CD4-positive, alpha-beta T cell treated with Interleukin-6 for 4 hours (primary cell): ENCODE measurements around the gene ADPRS.

ENCODE experiments used
- DNase-seq: peaks from one replicate; pipeline ENCODE4 v3.0.0-alpha.2; 2020; ENCODE audit warnings: mixed read lengths

The ADPRS gene

DNA sequence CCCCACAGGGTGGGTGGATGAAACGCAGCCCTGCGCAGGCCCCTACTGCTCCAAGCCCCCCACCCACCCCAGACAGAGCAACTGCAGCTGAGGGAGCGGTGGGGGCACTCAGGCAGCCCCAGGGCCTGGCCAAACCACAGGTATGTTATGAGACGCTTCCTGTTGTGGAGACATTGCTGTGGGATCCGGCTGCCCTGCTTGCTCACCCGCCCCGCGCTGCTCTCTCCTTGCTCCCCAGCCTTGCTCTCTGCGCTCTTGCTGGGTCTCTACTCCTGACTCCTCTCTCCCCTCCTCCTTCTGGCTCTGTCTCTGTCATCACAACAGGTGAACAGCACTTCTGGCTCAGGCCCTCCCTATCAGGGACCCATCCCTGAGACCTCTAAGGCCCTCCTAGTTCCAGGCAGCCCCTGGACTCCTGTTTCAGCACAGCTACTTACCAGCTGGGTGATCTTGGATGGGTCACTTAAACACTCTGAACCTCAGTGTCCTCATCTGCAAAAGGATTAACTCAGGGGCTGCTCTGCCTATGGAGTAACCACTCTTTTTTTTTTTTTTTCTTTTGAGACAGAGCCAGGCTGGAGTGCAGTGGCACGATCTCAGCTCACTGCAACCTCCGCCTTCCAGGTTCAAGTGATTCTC lies 20.5 kb downstream of the ADPRS start:
- peak; percentile 71 for DNase-seq

DNA sequence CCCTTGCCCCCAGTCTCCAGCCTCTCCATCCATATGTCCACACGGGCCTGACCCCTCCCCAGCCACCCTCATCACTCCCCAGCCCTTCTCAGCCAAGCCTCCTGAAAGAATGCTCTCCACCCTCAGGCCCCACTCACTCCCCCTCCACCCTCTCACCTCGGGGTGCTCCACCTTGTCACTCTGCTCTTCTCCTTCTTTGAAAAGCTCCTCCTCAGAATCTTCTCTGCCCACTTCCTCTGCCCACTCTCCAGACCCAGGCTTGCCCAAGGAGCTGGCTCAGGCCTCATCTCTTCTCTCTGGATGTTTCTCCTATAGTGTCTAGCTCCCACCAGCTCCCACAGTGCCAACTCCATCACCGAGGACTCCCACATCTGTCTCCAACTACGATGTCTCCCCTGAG lies 22.5 kb downstream of the ADPRS start:
- DNase-seq, result no peak

DNA sequence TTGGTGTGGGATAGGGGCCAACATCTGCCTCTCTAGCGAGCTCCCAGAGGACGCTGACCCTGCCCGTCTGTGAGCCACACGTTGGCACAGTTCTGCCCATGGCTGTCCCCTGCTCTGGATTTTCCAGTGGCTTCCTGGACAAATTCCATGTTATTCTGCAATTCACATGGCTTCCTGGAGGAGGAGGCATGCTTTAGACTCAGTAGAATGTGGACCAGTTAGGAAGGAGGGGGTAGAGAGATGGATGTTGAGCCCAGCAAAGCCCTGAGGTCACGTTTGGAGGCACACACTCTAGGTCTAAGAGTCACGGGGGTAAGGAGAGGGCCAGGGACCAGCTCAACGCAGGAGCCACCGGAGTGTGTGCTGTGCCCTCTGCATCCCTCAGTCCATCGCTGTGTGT lies 24.1 kb downstream of the ADPRS start:
- no peak for DNase-seq

DNA sequence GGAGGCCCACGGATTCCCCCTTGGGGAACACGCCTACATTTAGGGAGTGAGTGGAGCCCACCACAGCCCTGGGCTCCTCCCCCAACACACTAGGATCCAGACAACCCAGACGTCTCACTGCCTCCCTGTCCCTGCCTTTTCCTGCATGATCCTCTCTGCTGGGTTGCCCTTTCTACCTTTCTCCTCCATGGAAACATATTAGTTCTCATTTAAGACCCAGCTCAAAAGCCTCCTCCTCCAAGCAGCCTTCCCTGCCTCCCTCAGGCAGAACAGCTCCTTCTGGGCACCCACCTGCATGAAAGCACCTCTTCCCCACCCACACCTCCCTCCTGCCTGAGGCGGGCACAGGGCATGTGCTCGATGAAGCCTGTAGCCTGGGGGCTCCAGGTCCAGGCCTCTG lies 25.7 kb downstream of the ADPRS start:
- no peak for DNase-seq

DNA sequence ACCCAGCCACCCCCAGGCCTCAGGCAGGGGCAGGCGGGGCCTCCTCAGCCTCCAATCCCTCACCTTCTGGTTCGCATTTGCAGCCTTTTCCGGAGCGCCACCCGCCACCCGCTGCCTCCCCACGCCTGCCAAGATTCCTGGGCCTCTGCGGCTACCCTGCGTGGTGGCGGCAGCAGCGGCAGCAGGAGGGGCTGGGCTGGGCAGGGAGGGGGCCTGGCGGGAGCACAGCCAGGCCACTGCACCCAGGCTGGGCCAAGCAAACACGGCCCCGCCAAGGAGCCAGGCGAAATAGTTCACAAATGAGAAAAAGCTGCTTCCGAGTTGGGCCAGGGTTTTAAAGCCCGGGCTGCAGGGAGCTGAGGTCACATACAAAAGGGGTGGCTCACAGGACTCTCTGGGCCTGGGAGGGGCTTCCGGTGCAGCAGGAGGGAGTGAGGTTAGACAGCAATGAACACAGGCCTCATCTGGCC lies 26.5 kb downstream of the ADPRS start:
- no peak for DNase-seq

DNA sequence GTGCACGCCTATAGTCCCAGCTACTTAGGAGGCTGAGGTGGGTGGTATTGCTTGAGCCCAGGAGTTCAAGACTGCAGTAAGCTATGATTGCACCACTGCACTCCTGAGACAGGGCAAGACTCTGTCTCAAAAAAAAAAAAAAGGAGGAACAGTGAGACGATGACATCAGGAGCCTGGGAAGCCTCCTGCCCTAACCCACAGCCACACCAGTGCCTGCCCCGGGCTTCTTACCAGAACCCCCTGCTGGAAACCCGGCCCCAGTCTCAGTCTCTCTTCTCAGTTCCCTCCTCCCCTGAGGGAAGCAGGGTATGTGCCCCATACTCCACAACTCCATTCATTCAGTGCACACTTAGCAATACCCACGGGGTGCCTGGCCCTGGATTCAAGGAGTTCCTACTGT lies 27.2 kb downstream of the ADPRS start:
- no peak for DNase-seq

DNA sequence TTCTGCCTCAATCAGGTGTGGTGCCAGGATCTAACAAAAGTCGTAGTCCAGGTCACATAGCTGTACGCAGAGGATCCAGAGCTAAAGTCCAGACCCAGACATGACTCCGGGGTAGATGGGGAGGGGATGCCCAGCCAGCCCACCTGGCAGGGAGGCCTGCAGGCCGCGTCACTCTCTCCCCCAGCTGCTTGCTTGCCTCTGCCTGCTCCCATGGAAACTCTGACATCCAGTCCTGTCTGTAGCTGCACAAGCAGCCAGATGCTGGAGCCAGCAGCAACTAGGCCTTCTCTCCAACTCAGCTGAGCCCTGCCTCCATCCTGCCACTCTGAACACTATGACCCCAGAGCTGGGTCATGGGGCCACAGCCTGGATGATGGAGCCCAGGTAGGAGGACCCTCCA lies 28.2 kb downstream of the ADPRS start:
- no peak for DNase-seq

DNA sequence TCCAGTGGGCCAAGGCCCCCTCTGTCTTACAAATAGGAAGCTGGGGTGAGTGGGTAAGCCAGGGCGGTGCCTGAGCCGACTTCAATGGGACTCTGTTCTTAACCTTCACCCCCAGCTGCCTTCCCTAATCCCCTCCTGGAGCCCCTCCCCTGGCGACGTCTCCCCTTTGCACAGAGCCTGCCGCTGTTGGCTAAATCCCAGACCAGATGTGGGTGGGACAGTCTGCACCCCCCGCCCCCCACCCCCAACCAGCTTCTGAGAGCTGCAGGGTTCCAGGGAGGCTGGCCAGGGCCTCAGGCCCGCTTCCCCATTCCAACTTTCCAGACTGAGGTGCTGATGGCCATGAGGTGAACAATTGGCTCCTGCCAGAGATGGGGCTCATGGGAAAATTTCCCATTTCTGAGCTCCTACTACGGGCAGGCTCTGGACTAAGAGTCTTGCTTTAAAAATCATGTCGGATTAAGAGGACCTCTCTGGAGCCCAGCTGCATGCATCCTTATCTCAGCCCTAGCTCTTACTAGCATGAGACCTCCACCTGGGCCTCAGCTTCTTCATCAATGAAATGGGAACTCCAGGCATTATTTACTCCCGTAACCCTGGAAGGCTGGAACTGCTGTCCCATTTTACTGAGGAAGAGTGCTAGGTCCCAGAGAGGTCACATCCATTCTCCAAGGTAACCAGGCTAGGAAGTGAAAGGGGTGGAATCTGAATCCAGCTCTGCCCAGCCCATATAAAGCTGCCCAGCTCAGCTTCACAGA lies 29.9 kb downstream of the ADPRS start:
- no peak for DNase-seq

DNA sequence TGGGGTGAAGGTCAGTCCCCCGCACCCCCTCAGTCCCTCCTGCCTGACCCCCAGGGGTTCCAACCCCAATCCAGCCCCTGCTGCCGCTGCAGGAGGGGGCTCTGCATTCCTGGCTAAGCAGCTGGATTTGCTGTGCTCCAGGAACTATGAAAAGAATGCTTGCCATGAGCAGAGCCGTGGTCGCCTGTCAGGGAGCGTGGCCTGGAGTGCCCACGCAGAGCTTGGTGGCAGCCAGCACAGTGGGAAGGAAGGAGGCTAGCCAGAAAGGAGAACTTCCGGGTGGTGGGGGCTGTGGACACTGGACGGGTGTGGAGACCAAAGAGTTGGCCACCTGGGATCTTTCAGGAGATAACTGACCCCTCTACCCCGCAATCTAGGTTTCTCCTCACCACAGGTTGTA lies 30.8 kb downstream of the ADPRS start:
- no peak for DNase-seq

DNA sequence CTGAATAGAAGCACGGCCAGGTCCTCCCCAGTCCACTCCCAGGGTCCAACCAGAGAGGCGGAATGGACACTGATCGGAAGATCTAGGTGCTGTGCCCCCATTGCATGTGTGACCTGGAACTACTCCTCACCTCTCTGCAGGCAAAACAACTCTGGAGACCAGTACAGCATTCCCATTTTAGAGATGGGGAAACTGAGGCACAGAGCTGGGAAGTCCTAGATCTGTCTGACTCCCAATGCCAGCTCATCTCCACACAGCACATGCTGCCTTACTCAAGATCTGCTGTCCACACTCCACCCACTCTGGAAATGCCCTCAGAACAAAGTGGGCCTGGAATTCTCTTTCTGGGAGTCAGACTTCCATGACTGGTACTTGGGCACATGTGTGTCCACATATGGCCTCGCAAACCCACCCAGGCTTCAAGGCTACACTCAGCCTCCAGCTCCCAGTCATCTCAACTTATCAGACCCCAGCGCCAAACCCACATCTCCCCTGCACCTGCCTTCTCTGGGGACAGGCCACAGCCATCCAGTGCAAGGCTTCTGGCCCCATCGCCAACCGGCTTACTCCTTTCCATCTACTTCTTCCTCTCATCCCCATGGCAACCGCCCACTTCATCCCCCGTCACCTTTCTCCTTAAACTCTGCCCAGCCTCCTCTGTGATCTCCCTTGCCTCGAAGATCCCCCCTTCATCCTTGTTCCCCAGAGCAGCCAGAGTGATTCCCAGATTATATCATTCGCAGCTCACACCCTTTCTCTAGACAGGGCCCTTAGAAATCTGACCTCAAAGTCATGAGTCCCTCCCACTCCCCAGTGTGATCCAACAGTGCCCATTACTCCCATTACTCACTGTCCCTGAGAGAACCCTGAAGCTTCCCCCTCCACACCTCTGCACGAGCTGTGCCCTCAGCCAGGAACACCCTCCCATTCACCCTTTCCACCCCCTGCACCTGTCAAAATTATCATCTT lies 33.7 kb downstream of the ADPRS start:
- DNase-seq, result no peak

DNA sequence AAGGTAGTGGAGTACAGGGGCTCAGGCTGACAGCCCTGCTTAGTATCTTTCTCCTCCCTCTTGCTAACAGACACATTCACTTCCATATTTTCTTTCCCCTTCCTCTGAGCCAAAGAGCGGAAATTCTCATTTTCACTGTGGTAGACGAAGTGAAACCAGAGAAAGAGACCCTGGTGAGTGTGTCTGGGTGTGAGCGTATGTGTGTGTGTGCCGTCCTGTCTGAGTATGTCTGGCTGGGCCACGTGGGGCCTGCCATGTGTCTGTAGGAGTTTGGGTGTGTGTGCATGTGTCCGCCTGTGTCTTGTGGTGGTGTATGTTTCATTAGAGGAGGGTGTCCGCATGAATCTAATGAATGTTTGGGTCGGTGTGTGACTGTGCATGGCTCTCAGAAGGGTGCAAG lies 34.7 kb downstream of the ADPRS start:
- no peak for DNase-seq

DNA sequence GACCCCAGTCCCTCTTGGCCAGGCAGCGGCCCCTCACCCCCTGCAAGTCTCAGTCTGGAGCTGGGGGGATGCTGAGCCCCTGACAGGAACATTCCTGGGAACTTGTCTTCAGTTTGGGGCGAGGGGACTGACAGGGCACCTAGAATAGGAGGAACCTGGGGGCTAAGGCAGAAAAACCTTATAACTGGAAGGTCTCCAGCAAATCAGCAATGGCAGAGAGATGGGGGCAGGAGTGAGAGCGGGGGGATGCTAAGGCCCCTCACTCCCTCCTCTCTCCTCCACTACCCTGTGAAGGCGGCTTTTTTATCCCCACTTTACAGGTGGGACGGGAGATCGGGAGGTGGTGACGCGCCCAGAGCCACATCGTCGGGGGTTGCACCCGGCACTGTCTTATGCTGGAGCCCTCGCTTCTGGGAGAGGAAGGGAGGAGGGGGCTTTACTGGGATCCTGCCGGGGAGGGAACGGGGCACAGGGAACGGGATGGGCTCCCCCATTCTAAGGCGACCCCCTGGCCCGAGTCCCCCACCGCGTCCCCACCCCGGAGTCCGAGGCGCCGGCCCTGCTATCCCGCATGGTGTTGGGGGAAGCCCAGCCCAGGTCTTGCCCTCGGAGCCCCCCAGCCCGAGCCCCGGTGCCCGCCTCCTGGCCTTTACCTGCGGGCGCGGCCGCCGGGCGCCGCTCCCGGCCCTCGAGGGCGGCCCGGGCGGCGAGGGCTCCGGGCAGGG lies 35.9 kb downstream of the ADPRS start:
- no peak for DNase-seq

DNA sequence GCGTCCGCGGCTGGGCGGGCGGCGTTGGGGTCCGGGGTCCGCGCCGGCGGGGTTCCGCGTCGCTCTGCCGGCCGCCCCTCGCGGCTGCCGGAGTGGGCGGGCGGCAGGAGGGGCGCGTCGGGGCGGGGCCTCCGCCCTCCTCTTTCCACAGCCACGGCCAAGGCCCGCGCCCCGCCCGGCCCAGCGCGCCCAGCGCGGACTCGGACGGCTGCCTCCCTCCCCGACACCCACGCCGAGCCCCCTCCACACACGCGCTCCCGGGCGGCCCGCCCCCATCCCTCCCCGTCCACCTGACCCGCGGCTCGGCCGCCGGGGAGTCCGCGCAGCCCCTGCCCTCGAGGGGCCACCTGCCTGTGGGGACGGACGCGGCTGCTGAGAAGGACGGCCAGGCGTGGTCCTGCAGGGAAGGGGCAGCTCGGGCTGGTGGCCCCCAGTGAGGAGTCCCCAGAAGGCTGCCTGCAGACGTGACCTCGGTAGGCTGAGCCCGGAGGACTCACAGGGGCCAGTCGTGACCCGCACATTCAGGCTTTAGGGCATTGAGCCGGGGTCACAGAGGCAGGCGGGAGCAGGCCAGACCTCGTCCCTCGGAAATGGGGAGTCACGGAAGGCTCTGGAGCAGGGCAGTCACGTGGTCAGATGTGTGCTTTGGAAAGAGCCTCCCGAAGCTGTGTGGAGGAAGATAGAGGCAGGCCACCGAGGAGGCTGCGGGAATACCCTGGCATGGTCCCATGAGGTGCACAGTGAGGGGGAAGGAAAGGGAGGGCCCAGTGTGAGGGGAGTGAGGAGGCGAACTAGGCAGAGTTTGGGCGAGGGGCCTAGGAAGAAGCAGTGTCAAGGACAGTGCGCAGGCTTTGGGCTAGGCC lies 36.7 kb downstream of the ADPRS start, which contains the start of gene COL8A2:
Gene COL8A2, minus strand, starts transcription at position 94 of the 863 bp plus-strand sequence. CDS start 24,980 bp downstream, outside the sequence.
- DNase-seq, result no peak

DNA sequence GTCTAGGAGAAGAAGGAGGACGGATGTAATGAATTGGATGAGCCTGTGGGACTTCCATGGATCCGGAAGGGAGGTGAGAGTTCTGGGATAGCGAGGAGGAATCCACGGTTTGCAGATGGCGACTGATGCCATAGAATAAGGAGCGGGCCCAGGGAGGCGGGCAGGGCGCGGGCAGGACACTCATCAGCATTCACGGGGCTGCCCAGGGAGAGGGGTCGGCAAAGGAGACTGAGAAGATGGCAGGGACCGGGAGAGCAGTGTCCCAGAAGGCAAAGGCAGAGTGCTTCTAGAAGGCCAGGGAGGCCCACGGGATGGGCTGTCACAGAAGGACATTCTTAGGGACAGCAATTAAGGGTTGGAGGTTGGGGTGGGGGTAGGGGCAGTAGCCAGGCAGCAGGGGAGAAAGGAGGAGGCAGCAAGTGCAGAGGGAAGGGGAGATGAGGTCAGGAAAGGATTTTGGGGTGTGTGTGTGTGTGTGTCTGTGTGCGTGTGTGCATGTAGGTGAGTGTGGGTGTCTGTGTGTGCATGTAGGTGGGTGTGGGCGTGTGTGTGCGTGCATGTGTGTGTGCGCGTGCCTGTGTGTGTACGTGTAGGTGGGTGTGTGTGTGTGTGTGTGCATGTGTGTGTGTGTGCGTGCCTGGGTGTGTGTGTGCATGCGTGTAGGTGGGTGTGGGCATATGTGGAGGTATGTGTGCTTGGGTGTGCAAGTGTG lies 37.5 kb downstream of the ADPRS start:
- no peak for DNase-seq

DNA sequence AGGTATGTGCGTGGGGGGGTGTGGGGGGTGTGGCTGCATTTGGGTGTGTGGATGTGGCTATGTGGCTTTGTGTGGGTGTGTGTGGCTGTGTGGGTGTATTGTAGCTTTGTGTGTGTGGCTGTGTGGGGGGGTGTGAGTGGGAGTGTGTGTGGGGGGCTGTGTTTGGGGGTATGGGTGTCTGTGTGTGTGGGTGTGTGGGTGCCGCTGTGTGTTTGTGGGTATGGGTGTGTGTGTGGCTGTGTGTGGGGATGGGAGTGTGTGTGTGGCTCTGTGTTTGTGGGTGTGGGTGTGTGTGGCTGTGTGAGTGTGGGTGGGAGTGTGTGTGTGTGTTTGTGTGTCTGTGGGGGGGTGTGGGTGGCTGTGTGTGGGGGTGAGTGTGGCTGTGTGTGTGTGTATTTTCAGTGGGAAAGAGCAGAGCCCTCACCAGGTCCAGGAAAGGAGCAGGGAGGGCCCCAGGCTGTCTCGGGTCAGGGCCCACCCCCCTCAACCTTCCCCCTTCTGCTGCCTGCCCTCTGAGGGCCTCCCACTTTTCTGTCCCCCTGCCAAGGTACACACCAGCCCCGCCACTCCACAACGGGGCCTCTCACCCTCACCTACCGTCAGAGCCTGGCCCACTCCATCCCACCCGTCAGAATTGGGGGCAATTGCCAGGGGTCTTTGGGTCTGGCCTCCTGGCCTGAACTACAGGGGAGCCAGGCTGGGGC lies 38.3 kb downstream of the ADPRS start:
- no peak for DNase-seq

DNA sequence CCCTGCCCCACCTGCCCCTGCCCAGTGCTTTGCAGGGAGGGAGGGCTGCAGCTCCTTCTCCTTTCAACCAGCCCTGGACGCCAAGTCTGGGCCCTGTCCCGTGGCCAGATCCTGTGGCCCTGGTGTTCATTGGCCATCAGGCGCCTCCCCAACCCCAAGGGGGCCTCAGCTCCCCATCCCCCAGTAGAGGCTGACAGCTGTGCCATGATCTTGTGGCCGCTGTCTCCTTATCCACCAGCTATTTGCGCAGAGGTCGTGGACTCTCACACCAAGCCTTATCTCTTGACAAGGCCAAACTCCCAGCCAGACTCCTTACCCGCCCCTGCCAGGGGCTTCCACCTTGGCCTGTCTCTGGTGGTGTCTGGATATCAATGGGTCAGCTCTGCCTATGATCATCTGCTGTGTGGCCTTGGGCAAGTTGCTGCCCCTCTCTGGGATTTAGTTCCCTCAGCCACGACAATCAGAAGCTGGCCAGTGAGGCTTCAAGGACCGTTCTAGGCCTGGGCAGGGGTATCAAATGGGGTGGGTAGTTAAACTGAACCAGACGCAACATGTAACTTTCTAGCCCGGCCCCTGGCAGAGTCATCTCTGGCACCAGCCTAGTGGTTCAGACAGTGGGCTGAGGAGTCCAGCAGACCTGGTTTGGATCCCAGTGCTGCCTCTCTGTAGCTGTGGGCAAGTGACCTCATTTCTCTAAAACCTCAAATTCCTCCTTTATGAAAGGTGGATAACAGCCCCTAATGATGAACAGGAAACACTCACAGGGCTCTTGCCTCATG lies 39.6 kb downstream of the ADPRS start:
- DNase-seq, result no peak

DNA sequence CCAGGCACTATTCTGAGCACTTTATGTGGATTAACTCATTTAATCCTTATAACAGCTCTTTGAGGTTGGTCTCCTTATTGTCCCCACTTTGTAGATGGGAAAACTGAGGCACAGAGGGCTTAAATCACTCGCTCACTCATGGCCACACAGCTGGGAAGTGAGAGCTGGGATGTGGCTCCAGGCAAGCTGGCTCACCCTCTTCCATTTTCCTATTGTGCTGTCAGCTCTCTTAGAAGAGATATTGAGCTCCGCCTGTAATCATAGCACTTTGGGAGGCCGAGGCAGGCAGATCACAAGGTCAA lies 40.2 kb downstream of the ADPRS start:
- no peak for DNase-seq

DNA sequence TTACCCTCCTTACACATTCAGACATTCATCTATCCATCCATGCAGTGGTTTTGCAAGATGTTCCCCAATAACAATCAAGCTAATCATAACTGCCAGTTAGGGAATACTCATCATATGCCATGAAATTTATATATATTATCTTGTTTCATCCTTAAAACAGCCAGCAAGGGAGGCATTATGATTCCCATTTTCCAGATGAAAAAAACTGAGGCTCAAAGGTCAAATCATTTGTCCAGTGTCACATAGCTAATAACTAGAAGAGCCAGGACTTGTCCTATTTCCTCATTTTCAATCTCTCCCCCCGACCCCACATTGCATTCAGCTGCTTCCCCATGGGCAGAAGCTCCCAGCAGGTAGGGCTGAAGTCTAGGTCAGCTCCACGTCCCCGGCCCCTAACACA lies 43.3 kb downstream of the ADPRS start:
- no peak for DNase-seq

DNA sequence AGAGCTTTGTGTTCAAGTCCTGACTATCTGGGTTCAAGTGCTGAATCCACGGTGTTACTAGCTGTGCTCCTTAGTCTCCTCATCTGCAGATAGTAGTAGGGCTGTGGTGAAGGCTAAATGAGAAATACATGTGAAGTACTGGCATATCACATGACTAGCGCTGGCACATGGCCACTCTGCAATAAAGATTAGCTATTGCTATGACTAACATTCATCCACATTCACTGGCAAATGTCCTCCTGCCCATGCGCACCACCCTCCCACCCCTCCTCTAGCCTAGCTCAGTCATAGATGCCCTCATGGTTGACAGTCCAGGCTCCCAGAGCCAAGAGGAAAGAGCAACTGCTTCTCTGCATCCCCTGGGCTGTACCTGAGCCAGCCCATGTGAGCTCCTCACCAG lies 44.8 kb downstream of the ADPRS start:
- no peak for DNase-seq

DNA sequence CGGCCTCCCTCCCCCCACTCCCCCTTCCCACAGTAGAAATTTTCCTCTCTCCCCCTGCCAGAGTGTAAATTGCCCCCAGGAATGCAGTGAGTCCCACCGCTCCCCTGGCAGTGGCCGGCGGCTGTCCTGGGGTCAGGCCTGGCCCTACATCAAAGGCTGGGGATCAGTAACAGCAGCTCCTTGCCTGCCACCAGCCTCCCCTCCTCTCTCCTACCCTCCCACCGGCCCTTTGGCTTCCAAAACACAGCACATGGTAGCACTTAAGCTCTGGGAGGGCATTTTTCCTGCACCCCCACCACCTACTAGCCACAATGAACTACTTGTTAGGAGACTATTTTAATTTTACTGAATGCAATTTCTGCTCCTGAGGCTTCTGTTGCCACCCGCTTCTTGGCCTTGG lies 45.3 kb downstream of the ADPRS start:
- DNase-seq, result no peak
